SW 1271 (cell line): ENCODE data around the gene HCLS1.
"Not testable (repeated sequence)": the region's sequence is repeated elsewhere in the genome, so short reads cannot be mapped to it uniquely, and the experiment has no call there.

Experiments
- DNase-seq, 2 experiments: peaks; one replicate each; lab custom pipeline; 2025; lab: John Stamatoyannopoulos, UW

The HCLS1 gene

GRCh38 chr3:121660356-121661171 is at the start of gene HCLS1:
TSS of gene HCLS1 (minus strand) at chr3:121660903. CDS start at chr3:121658347, 2,556 bp downstream.
- no peak for DNase-seq

GRCh38 chr3:121710347-121710746 is 49.6 kb upstream of the HCLS1 start:
- DNase-seq = no peak

GRCh38 chr3:121707531-121708273 is 47.0 kb upstream of the HCLS1 start:
- no peak for DNase-seq

GRCh38 chr3:121705541-121705940 is 44.8 kb upstream of the HCLS1 start:
- DNase-seq = no peak

- no peak for DNase-seq
Observed at GRCh38 chr3:121703973-121704372, 43.3 kb upstream of the HCLS1 start.

GRCh38 chr3:121698901-121699300 is 38.2 kb upstream of the HCLS1 start:
- no peak for DNase-seq

- no peak for DNase-seq
Observed at GRCh38 chr3:121698476-121698875, 37.8 kb upstream of the HCLS1 start.

GRCh38 chr3:121696186-121696585 is 35.5 kb upstream of the HCLS1 start:
- no peak for DNase-seq

- no peak for DNase-seq
Observed at GRCh38 chr3:121692010-121692699, 31.5 kb upstream of the HCLS1 start.

- DNase-seq = no peak
Observed at GRCh38 chr3:121690777-121691405, 30.2 kb upstream of the HCLS1 start.

- not testable (repeated sequence) for DNase-seq
Observed at GRCh38 chr3:121688747-121689146, 28.0 kb upstream of the HCLS1 start.

GRCh38 chr3:121681792-121682191 is 21.1 kb upstream of the HCLS1 start:
- DNase-seq = no peak

GRCh38 chr3:121677141-121677540 is 16.4 kb upstream of the HCLS1 start:
- DNase-seq = no peak

- no peak for DNase-seq
Observed at GRCh38 chr3:121670676-121671075, 10.0 kb upstream of the HCLS1 start.

GRCh38 chr3:121667333-121667732 is 6.6 kb upstream of the HCLS1 start:
- DNase-seq = no peak

- no peak for DNase-seq
Observed at GRCh38 chr3:121665488-121665887, 4.8 kb upstream of the HCLS1 start.

GRCh38 chr3:121663171-121663847 is 2.6 kb upstream of the HCLS1 start:
- no peak for DNase-seq

GRCh38 chr3:121662742-121663141 is 2.0 kb upstream of the HCLS1 start:
- no peak for DNase-seq

- no peak for DNase-seq
Observed at GRCh38 chr3:121661376-121661775, 673 bp upstream of the HCLS1 start.

- no peak for DNase-seq
Observed at GRCh38 chr3:121659586-121659985, 1.1 kb downstream of the HCLS1 start.

- no peak for DNase-seq
Observed at GRCh38 chr3:121658716-121659435, 1.8 kb downstream of the HCLS1 start.
